Subcutaneous abdominal adipose tissue (tissue), 5 donors: Measurements from ENCODE around the gene MVB12A.

Experiments used
- H3K27ac ChIP-seq: one replicate; pipeline ENCODE4 v1.7.0; 2013; ENCODE audit warnings: low read depth, mild to moderate bottlenecking, inconsistent platforms, low read length, moderate library complexity
- H3K27me3 ChIP-seq, 5 donors: one replicate each; pipeline ENCODE4 v1.7.0; 2013; ENCODE audit warnings: low read length in 5 of 5, inconsistent platforms in 1 of 5; ENCODE audit not compliant: control insufficient read depth in 5 of 5, insufficient read depth in 4 of 5
- H3K36me3 ChIP-seq, 5 donors: one replicate each; pipeline ENCODE4 v1.7.0; 2013; ENCODE audit warnings: low read length in 5 of 5; ENCODE audit not compliant: control insufficient read depth in 5 of 5, insufficient read depth in 5 of 5
- H3K4me1 ChIP-seq, 5 donors: one replicate each; pipeline ENCODE4 v1.7.0; 2013; ENCODE audit warnings: low read length in 5 of 5, mild to moderate bottlenecking in 3 of 5, moderate library complexity in 1 of 5; ENCODE audit not compliant: control insufficient read depth in 5 of 5, insufficient read depth in 5 of 5
- H3K4me3 ChIP-seq, 5 donors: one replicate each; pipeline ENCODE4 v1.7.0; 2013; ENCODE audit warnings: low read length in 5 of 5, low read depth in 1 of 5
- H3K9ac ChIP-seq, 5 donors: one replicate each; pipeline ENCODE4 v1.7.0; 2013; ENCODE audit warnings: low read length in 5 of 5, mild to moderate bottlenecking in 4 of 5, moderate library complexity in 3 of 5
- H3K9me3 ChIP-seq, 5 donors: one replicate each; pipeline ENCODE4 v1.7.0; 2013; ENCODE audit warnings: low read length in 5 of 5; ENCODE audit not compliant: control insufficient read depth in 5 of 5
- donor health status: healthy.
- donor health status: healthy.
- donor health status: healthy.
- donor health status: healthy.
- donor health status: healthy.

Gene MVB12A

DNA sequence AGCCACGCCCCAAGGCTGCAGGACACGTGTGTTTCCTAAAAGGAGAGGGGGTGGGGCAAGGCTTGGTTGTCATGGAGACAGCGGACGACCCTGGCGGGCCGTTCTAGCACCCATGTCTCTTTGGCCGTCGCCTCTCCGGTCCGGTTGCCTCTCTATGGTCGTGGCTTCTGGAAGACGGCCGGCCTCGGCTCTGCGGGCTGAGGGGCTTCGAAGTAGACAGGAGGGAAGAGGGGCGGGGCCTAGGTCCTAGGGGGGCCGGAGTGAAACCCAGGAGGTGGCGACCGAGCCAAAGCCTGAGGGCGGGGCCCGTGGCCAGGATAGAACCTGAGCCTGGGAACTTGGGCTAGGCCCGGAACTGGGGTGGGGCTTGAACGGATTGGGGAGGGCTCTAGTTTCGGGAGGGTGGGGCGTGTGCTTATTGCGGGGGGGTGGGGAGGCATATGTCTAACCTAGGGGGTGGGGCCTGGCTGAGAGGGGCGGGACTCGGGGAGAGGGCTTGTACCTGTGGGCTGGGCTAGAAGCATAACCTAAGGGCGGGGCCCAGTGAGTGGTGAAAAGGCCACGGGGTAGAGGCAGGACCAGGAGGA lies 49.7 kb downstream of the MVB12A start:
- peak overlapping the region; percentile 96 for H3K27ac ChIP-seq
- peak overlapping the region; percentile 71 to 92 (median 81) for H3K4me3 ChIP-seq
- H3K27me3 ChIP-seq = no peaks in the 10 kb centered on the region
- H3K9ac ChIP-seq = peak overlapping the region; percentile 56 to 84 (median 69)
- no peaks in the 10 kb centered on the region for H3K9me3 ChIP-seq
- H3K4me1 ChIP-seq = peaks cover 6 to 63% (median 53%) of the 10 kb centered on the region in 5 donors
- H3K36me3 ChIP-seq = peaks cover 0 to 3% (median 0%) of the 10 kb centered on the region in 5 donors

DNA sequence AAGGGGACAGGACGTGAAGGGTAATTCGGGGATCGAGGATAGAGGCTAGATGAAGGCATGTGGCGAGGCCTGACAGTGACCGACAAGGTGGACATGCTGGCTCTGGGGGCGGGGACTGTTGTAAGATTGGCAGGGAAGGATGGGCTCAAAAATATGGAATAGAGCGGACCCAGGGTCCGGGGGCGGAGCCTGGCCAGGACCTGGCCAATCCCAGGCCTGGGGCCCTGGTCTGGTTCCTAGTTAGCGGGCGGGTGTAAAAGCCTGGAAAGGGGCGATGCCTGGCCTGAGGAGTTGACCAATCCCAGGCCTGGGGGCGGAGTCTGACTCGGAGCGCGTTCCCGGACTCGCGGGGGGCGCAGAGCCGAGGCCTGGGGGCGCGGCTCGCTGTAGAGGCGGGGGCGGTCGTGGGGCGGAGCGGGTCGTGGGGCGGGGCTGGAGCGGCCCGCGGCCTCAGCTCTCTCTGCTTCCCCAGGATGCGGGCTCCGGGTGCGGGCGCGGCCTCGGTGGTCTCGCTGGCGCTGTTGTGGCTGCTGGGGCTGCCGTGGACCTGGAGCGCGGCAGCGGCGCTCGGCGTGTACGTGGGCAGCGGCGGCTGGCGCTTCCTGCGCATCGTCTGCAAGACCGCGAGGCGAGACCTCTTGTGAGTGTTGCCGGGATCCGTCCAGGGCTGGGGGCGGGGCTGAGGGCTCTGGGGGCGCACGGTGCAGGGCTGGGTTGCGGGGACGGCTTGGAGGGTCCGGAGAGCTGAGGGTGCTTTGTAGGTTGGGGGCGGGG lies 50.4 kb downstream of the MVB12A start, which contains the start of gene SLC27A1:
Gene SLC27A1 (plus strand): TSS at position 457 of the 774 bp plus-strand sequence. CDS start 17 bp downstream, at position 474.
- H3K9ac ChIP-seq = peak within 1 kb of the TSS; percentile 56 to 84 (median 80)
- H3K4me3 ChIP-seq = peak within 1 kb of the TSS; percentile 79 to 92 (median 90)
- H3K36me3 ChIP-seq = peaks cover 0 to 3% (median 0%) of the 10 kb centered on the region in 5 donors
- no peaks in the 10 kb centered on the region for H3K9me3 ChIP-seq
- H3K4me1 ChIP-seq = peaks cover 6 to 67% (median 56%) of the 10 kb centered on the region in 5 donors
- H3K27ac ChIP-seq = peak within 1 kb of the TSS; percentile 96
- no peaks in the 10 kb centered on the region for H3K27me3 ChIP-seq

DNA sequence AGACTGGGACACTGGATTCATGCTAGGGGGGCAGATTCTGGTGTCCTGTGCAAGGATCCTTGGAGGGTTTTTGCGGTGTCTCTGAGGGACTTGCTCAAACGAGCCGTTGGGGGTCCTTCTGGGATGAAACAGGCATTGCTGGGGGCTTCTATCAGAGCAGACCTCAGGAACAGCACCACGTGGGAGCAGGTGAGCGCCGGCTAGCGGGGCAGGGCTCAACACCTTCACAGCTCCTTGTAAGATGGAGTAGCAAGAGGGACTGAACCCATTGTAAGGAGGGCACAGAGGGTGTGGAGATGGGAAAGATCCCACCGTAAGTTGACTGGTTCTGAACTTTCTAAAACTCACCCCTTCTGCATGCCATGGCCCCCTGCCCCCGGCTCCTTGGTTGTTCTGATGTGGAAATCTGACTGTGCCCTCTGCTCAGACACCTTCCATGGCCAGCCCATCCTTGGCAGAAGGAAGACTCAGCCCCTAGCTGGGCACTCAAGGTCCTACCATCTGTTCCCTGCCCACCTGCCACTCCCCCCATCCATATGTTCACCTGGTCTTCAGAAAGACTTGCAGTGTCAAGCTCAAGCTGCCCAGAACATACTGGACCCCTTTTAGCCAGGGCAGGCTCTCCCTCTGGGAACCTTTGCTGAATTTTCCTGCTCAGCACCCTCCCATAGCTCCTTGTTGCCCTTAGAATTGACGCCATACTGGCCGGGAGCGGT lies 51.7 kb downstream of the MVB12A start:
- H3K4me1 ChIP-seq = peaks cover 13 to 69% (median 59%) of the 10 kb centered on the region in 5 donors
- peaks cover 0 to 3% (median 0%) of the 10 kb centered on the region in 5 donors for H3K36me3 ChIP-seq
- H3K9ac ChIP-seq = peak overlapping the region in 4 of 5 donors; percentile 66 to 82 (median 70)
- no peaks in the 10 kb centered on the region for H3K9me3 ChIP-seq
- H3K27ac ChIP-seq = peak overlapping the region; percentile 84
- no peaks in the 10 kb centered on the region for H3K27me3 ChIP-seq
- peak overlapping the region; percentile 79 to 91 (median 84) for H3K4me3 ChIP-seq

DNA sequence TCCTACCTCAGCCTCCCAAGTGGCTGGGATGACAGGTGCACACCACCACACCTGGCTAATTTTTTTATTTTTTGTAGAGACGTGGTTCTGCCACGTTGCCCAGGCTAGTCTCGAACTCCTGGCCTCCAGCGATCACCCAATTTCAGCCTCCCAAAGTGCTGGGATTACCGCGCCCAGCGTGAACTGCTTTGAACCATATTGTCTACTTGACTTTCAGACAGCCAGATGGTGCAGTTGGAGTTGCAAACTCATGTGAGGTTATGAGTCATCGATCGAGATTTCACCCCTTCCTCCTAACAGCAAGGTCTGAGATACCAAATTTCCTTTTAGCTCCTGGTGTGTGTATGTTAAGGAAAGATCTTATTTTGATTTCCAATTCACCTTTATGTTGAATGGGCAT lies 53.2 kb downstream of the MVB12A start:
- H3K9ac ChIP-seq = no peak overlapping the region
- no peak overlapping the region for H3K4me3 ChIP-seq
- H3K27ac ChIP-seq = peak overlapping the region; percentile 30
- peaks cover 0 to 3% (median 0%) of the 10 kb centered on the region in 5 donors for H3K36me3 ChIP-seq
- no peaks in the 10 kb centered on the region for H3K27me3 ChIP-seq
- H3K4me1 ChIP-seq = peaks cover 13 to 55% (median 47%) of the 10 kb centered on the region in 5 donors
- H3K9me3 ChIP-seq = no peaks in the 10 kb centered on the region
